AG08396 (cell line): Measurements from ENCODE around the gene CRADD.
"Not testable (repeated sequence)": the region's sequence is repeated elsewhere in the genome, so short reads cannot be mapped to it uniquely, and the experiment has no call there.

Source experiments
- DNase-seq: peaks from one replicate; pipeline ENCODE4 v3.0.0; 2012; ENCODE audit warnings: low spot score, mixed read lengths

CRADD gene

GRCh38 chr12:93706824-93707223, 29.6 kb downstream of the CRADD start:
- DNase-seq: no peak

GRCh38 chr12:93707836-93708235, 30.7 kb downstream of the CRADD start:
- DNase-seq: no peak

- DNase-seq: no peak
Measured at GRCh38 chr12:93708952-93709351, 31.8 kb downstream of the CRADD start.

GRCh38 chr12:93709386-93709785, 32.2 kb downstream of the CRADD start:
- no peak for DNase-seq

- DNase-seq: no peak
Measured at GRCh38 chr12:93710574-93710926, 33.4 kb downstream of the CRADD start.

- DNase-seq: not testable (repeated sequence)
Measured at GRCh38 chr12:93711502-93711901, 34.3 kb downstream of the CRADD start.

GRCh38 chr12:93712200-93712599, 35.0 kb downstream of the CRADD start:
- DNase-seq: no peak

- DNase-seq: no peak
Measured at GRCh38 chr12:93713060-93713459, 35.9 kb downstream of the CRADD start.

- no peak for DNase-seq
Measured at GRCh38 chr12:93713800-93714199, 36.6 kb downstream of the CRADD start.

- no peak for DNase-seq
Measured at GRCh38 chr12:93714382-93714781, 37.2 kb downstream of the CRADD start.

GRCh38 chr12:93719710-93720109, 42.5 kb downstream of the CRADD start:
- no peak for DNase-seq

GRCh38 chr12:93720559-93720958, 43.4 kb downstream of the CRADD start:
- no peak for DNase-seq

- DNase-seq: no peak
Measured at GRCh38 chr12:93722179-93722578, 45.0 kb downstream of the CRADD start.

GRCh38 chr12:93722835-93723567, 45.8 kb downstream of the CRADD start:
- no peak for DNase-seq

GRCh38 chr12:93723568-93723930, 46.4 kb downstream of the CRADD start:
- DNase-seq: no peak

GRCh38 chr12:93725531-93725930, 48.4 kb downstream of the CRADD start:
- DNase-seq: no peak

GRCh38 chr12:93727195-93727811, 50.1 kb downstream of the CRADD start:
- no peak for DNase-seq

GRCh38 chr12:93727911-93728310, 50.7 kb downstream of the CRADD start:
- no peak for DNase-seq

- DNase-seq: no peak
Measured at GRCh38 chr12:93729934-93730333, 52.8 kb downstream of the CRADD start.

- DNase-seq: no peak
Measured at GRCh38 chr12:93733358-93733757, 56.2 kb downstream of the CRADD start.

- DNase-seq: no peak
Measured at GRCh38 chr12:93733928-93734327, 56.8 kb downstream of the CRADD start.

GRCh38 chr12:93734784-93735183, 57.6 kb downstream of the CRADD start:
- no peak for DNase-seq

- DNase-seq: no peak
Measured at GRCh38 chr12:93736640-93737178, 59.5 kb downstream of the CRADD start.
